ENCODE measurements around the gene EEF1G. TPM values are rescaled to one million over a fixed set of nuclear protein-coding genes. Genes with fewer than 3 reads are reported as not detected.

Gene EEF1G
- total RNA-seq, 1 experiment from 2014 or later: 2,008 TPM

DNA sequence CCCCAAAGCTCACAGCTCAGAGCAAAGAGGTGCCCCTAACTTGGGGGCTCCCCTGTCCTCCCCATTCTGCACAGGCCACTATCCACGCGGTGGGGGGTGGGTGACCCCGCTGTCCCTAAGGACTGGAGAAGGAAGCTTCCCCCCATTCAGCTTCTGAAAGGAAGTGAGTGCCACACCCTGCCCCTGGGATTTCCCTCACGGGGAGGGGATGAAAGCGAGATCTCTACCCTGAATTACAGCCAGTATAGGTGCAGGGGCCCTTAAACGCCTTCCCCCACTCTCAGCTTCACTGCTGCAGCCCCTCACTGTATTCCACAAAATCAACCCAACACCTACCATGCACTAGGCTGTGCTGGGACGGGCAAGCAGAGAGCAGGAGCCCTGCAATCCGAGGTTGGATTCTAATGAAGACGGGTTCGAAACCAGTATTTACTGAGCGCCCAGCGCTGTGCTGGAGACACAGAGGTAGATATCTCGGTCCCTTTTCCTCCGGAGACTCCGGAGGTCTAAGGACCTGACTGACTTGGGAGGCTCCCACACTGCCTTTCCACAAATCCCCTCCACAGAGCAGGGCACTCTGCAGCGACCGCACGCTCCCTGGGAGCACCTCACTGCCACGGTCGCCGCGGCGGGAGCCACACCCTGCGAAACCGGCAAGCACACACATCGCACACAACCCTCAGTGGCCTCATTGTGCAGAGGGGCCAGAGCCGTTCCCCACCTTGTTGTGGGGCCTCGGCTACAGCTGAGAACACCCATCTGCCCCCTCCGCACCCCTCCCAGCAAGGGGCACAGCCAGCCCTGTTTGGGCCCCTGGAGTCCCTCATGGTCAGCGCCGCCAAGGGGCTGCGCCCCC is 28.9 kb downstream of the EEF1G start:
- no peaks in the 10 kb centered on the region for H3K9me2 ChIP-seq (ENCODE audit: insufficient read depth)
- H3K9me3 ChIP-seq (ENCODE audit: insufficient read depth, low read depth): no peaks in the 10 kb centered on the region
- peak overlapping the region; percentile 72 for H3K27ac ChIP-seq
- POLR2A ChIA-PET (ENCODE audit: unreplicated experiment): interaction anchor here (0.5 to 1.3 kb wide), 6 partner anchors 9 to 150 kb away, joined by 3 to 36 read pairs (median 7); partner anchors contain the start of gene UQCC3
- peaks cover 59% of the 10 kb centered on the region for H3F3A ChIP-seq (ENCODE audit: insufficient read depth, low read depth)
- H3K36me3 ChIP-seq (ENCODE audit: low read depth): no peaks in the 10 kb centered on the region
- TF ChIP-seq EZH2 (IDR thresholded peaks at IDR 0.05; ENCODE audit: low read depth): no peak
- TF ChIP-seq, protein P1, sequence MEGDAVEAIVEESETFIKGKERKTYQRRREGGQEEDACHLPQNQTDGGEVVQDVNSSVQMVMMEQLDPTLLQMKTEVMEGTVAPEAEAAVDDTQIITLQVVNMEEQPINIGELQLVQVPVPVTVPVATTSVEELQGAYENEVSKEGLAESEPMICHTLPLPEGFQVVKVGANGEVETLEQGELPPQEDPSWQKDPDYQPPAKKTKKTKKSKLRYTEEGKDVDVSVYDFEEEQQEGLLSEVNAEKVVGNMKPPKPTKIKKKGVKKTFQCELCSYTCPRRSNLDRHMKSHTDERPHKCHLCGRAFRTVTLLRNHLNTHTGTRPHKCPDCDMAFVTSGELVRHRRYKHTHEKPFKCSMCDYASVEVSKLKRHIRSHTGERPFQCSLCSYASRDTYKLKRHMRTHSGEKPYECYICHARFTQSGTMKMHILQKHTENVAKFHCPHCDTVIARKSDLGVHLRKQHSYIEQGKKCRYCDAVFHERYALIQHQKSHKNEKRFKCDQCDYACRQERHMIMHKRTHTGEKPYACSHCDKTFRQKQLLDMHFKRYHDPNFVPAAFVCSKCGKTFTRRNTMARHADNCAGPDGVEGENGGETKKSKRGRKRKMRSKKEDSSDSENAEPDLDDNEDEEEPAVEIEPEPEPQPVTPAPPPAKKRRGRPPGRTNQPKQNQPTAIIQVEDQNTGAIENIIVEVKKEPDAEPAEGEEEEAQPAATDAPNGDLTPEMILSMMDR (conservative IDR thresholded peaks at IDR 0.05): no peak
- intact Hi-C loops (cut with micrococcal nuclease; ENCODE audit: unreplicated experiment): loop anchor here (1.0 to 5.0 kb wide), 6 partner anchors 15 to 336 kb away; partner anchors contain the start of genes C11orf98, CSKMT, SLC3A2 and TTC9C
- H3K79me2 ChIP-seq (ENCODE audit: low read depth): peaks cover 67% of the 10 kb centered on the region
- DNase-seq: peak in 1 of 2 experiments; percentile 31
- peak overlapping the region; percentile 99 for H3K4me2 ChIP-seq
- peak overlapping the region; percentile 83 for H2AFZ ChIP-seq
- peak overlapping the region; percentile 98 for H3K4me3 ChIP-seq
- peaks cover 32% of the 10 kb centered on the region for H4K20me1 ChIP-seq (ENCODE audit: insufficient read depth)
- H3K4me1 ChIP-seq (replicated peaks; ENCODE audit: insufficient read depth): peaks cover 76% of the 10 kb centered on the region
- CTCF ChIA-PET: interaction anchor here (0.6 to 3.9 kb wide), 12 partner anchors 8 to 1756 kb away, joined by 3 to 58 read pairs (median 10); partner anchors contain the start of gene TUT1
- no peaks in the 10 kb centered on the region for H3K27me3 ChIP-seq (ENCODE audit: insufficient read depth, low read depth)
- BruUV-seq (replicated peaks): no TSS peak

DNA sequence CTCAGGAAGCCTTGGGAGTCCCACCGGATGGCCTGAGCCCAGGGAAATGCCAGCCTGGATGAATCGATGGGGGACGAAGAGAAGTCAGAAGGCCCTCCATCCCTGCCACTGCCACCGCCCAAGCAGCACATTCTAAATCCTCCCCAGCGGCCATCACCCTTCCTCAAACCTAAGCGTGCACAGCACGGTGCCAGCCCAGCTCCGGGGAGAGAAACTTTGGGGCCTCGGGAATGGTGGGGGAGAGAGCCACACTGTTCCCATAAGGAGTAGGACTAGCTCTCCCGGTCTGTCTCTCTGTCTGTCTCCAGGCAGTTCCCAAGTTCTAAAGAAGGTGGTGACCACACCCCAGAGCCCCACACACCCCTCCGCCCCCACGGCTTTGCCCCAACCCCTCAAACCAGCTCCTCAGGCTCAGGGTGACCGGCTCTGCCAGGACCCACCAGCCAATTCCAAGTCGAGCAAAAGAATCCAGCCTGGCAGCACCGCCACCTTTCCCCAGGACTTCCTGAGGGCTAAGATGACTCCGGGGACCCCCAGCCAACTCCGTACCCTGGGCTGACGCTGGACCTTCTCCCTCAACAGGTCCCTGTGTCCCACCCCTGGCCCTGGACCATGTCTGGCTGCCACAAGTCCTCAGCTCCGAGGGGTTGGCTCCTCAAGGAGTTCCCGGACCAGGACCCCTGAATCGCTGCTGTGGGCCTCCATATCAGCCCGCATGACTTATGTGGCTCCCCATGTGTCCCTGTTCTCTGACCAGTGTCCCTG is 29.8 kb downstream of the EEF1G start:
- POLR2A ChIA-PET (ENCODE audit: unreplicated experiment): interaction anchor here (0.5 to 1.9 kb wide), 9 partner anchors 9 to 127 kb away, joined by 3 to 36 read pairs (median 7); partner anchors contain the start of genes TUT1 and UQCC3
- H3K27me3 ChIP-seq (ENCODE audit: insufficient read depth, low read depth): no peaks in the 10 kb centered on the region
- H3K27ac ChIP-seq: peak overlapping the region; percentile 72
- CTCF ChIA-PET: interaction anchor here (0.6 to 3.9 kb wide), 12 partner anchors 9 to 154 kb away, joined by 3 to 58 read pairs (median 8); partner anchors contain the start of gene TUT1
- H3K9me3 ChIP-seq (ENCODE audit: insufficient read depth, low read depth): no peaks in the 10 kb centered on the region
- peak overlapping the region; percentile 98 for H3K4me3 ChIP-seq
- H3K4me1 ChIP-seq (replicated peaks; ENCODE audit: insufficient read depth): peaks cover 78% of the 10 kb centered on the region
- H2AFZ ChIP-seq: no peak overlapping the region
- peak overlapping the region; percentile 99 for H3K4me2 ChIP-seq
- TF ChIP-seq EZH2 (IDR thresholded peaks at IDR 0.05; ENCODE audit: low read depth): no peak
- TF ChIP-seq, protein P1 (conservative IDR thresholded peaks at IDR 0.05): no peak
- H3K9me2 ChIP-seq (ENCODE audit: insufficient read depth): no peaks in the 10 kb centered on the region
- no TSS peak for BruUV-seq (replicated peaks)
- peaks cover 39% of the 10 kb centered on the region for H4K20me1 ChIP-seq (ENCODE audit: insufficient read depth)
- peaks cover 59% of the 10 kb centered on the region for H3F3A ChIP-seq (ENCODE audit: insufficient read depth, low read depth)
- peak in 1 of 2 experiments; percentile 77 for DNase-seq
- H3K79me2 ChIP-seq (ENCODE audit: low read depth): peaks cover 75% of the 10 kb centered on the region
- intact Hi-C loops (cut with micrococcal nuclease; ENCODE audit: unreplicated experiment): loop anchor here (2.0 to 5.0 kb wide), 3 partner anchors 123 to 337 kb away; partner anchors contain the start of genes C11orf98, CSKMT and SLC3A2
- no peaks in the 10 kb centered on the region for H3K36me3 ChIP-seq (ENCODE audit: low read depth)
